ENCODE measurements around the gene FBP2. TPM values are rescaled to one million over a fixed set of nuclear protein-coding genes. Genes with fewer than 3 reads are reported as not detected.

Gene FBP2
- total RNA-seq: 0.29 TPM in 1 of 2 replicates, not detected in the other

DNA sequence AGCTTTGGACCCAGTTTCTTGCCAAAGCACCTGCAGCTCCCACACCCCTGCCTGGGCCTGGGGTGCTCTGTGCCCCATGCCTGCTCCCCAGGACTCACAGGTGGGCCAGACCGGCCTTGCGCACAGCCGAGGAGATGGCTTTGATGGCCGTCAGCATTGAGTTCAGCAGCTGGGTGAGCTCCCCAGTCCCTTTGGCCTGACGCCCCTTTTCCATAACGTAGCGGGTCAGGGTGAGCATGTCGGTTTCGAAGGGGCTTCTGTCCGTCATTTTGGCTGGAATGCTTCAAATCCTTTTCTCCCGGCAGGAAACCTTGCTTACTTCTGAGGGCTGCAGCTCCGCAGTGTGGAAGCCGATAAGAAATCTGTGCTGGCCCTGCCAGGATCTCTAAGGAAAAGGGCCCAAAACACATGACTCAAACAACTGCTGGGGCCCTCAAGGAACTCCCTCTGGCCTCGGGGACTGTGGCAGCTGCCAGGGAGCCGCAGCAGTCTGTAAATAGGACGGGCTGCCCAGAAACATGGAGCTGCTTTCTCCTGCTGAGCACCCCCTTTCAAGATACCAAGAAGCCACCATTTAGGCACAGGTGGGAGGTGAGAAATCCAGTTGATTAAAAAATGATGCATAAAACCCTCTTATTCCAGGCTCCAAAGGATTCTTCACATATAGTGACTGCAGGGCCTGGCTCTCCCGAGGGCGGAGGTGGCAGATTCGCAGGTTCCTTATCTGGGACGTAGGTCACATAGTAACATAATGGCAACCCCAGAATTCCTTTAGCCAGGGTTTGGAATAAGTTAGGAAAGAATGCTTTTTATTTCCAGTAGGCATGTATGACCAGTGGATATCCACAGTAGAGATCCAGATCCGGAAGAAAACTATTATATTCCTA, at the start of gene FBP2:
FBP2 (minus strand) TSS at position 366 of the 887 bp plus-strand sequence; CDS start at position 268, 98 bp downstream.

DNA sequence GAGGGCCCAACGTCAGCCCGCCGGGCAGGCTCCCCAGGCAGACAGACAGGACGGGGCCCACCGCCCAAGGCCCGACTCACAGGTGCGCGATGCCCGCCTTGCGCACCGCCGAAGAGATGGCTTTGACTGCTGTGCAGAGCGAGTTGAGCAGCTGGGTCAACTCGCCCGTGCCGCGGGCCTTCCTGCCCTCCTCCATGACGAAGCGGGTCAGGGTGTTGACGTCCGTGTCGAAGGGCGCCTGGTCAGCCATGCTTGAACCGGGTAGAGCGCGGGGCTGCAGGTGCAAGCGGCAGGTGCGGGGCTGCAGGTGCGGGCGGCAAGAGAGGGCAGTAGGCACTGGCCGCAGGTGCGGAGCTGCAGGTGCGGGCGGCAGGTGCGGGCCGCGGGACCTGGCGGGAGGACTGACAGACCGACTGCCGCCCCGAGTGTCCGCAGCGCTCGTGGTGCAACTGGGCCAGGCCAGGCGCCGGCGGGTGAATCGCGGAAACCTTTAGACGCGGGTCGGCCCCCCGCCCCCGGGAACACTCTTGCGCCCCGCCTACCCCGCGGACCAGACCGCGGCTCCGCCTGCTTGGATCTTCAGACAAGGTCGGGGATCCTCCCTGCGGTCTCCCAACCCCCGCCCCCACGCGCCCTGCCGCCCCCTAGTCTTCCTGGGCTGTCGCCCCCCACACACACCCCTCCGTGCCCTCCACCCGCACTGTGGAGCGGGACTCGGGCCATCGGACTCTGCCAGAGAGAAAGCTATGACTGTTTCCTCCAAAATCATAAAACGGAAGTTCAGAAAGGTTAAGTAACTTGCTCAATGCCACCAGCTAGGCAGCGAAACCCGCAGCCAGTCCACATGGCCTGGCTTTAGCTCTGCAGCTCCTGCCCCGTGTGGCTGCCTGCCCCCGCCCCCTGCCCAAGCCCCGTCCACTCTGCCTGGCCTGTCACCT, 45.7 kb upstream of the FBP2 start, which contains the start of gene FBP1:
FBP1 (minus strand) TSS at position 458 of the 938 bp plus-strand sequence; CDS start at position 250, 208 bp downstream.

DNA sequence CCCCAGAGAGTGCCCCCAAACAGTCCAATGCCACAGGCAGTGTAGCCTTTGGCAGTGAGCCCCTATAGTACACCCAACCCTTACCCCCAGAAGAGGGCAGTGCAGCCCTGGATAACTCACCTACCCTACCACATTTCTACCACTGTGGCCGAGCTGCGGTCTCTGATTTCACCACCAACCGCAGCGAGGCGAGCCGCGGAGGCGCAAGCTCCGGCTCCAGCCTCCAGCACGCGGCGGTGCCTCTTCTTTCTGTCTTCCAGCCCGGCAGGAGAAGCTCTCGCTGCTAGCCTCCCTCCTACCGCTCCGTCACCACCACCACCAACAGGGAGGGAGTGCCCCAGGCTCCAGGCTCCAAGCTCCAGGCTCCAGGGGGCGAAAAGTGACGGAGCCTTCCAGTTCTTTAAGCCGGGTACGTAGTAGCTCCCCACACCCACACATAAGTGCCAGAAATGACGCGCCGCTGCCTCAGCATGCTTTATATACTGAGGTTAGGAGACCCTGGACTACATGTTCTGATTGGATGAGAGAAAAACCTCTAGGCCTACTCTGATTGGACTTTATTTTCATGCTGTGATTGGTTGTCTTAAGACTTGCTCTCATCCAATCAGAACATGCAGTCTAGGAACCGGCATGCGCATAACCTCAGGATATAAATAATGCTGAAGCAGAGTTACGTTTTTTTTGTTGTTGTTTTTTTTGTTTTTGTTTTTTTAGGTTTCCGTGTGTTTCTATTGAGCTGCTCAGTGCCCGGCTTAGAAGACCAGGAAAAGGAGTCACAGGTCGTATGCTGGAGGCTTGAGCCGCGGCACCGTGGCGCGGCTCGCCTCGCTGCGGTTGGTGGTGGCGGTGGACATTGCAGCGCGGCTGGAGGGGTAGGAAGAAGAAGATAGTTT, 38.9 kb downstream of the FBP2 start, which contains the start of gene PCAT7:
PCAT7 (plus strand) TSS at position 645 of the 893 bp plus-strand sequence.

Other genes starting within 250 kb of the FBP2 start
- gene PCAT7, start 38.7 kb downstream of the FBP2 start, total RNA-seq: under 0.01 TPM in 1 of 2 replicates, not detected in the other
- not detected in 2 replicates for gene FBP1, start 45.7 kb upstream of the FBP2 start, total RNA-seq
- gene AOPEP, start 132.9 kb upstream of the FBP2 start, total RNA-seq: 23.9 and 46.4 TPM in 2 replicates